Astrocyte (in vitro differentiated cells and primary cell): Measurements from ENCODE around the gene CCNL1.

Experiments
- EZH2 ChIP-seq: IDR thresholded peaks from 2 replicates; pipeline ENCODE4 v1.6.1; 2012; ENCODE audit warnings: mild to moderate bottlenecking, low read length, inconsistent platforms; ENCODE audit not compliant: insufficient read depth
- TF ChIP-seq, protein P1 (sequence below): IDR thresholded peaks from 2 replicates; pipeline ENCODE4 v1.5.1; 2011; ENCODE audit warnings: low read depth, mild to moderate bottlenecking, inconsistent platforms, low read length, moderate library complexity; ENCODE audit not compliant: insufficient read depth

DNA sequence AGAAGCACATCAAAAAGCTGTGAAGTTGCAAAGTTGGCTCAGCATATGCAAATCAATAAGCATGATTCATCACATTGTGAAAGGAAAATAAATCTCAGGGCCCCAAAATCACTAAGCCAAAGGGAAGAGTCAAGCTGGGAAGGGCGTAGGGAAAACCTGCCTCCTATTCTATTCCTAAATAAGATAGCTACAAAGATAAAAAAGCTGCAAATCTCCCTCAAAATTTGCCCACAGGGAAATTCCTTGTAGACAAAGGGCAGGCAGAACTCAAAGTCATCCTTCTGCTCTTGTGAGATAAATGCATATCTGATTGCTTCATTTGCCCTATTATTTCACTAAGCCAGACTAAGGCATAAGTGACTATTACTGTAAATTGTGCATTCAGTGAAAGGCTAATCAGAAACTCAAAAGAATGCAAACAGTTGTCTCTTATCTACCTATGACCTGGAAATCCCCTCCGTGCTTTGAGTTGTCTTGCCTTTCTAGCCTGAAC, 30.5 kb upstream of the CCNL1 start:
- no peak for TF ChIP-seq EZH2
- TF ChIP-seq, protein P1, sequence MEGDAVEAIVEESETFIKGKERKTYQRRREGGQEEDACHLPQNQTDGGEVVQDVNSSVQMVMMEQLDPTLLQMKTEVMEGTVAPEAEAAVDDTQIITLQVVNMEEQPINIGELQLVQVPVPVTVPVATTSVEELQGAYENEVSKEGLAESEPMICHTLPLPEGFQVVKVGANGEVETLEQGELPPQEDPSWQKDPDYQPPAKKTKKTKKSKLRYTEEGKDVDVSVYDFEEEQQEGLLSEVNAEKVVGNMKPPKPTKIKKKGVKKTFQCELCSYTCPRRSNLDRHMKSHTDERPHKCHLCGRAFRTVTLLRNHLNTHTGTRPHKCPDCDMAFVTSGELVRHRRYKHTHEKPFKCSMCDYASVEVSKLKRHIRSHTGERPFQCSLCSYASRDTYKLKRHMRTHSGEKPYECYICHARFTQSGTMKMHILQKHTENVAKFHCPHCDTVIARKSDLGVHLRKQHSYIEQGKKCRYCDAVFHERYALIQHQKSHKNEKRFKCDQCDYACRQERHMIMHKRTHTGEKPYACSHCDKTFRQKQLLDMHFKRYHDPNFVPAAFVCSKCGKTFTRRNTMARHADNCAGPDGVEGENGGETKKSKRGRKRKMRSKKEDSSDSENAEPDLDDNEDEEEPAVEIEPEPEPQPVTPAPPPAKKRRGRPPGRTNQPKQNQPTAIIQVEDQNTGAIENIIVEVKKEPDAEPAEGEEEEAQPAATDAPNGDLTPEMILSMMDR, result no peak
